Tibial nerve (tissue), 4 donors: ENCODE data around the gene APOB. TPM values are rescaled to one million over a fixed set of nuclear protein-coding genes. Genes with fewer than 3 reads are reported as not detected.

Source experiments
- DNase-seq, 2 donors: peaks; one replicate each; pipeline ENCODE4 v3.0.0-alpha.2; 2019; ENCODE audit warnings: low spot score in 2 of 2
- H3K27ac ChIP-seq, 4 donors: fragments of 200-600 bp; sonication (generic) in 3 of 4; one replicate each; pipeline ENCODE4 v1.5.1; 2017 to 2019; ENCODE audit warnings: mild to moderate bottlenecking in 1 of 4
- H3K27me3 ChIP-seq, 2 donors: fragments of 200-600 bp; sonication (generic) in 1 of 2; one replicate each; pipeline versions ENCODE4 v1.5.1 to v1.6.0; 2017 to 2019
- H3K36me3 ChIP-seq, 3 donors: fragments of 200-600 bp; sonication (generic); one replicate each; pipeline ENCODE4 v1.5.1; 2018 to 2019
- H3K4me1 ChIP-seq, 4 donors: fragments of 200-600 bp; sonication (generic) in 3 of 4; one replicate each; pipeline ENCODE4 v1.5.1; 2017 to 2019
- H3K4me3 ChIP-seq, 4 donors: fragments of 200-600 bp; sonication (generic) in 3 of 4; one replicate each; pipeline ENCODE4 v1.5.1; 2017 to 2019; ENCODE audit warnings: mild to moderate bottlenecking in 1 of 4, moderate library complexity in 1 of 4
- H3K9me3 ChIP-seq, 4 donors: fragments of 200-600 bp; sonication (generic) in 3 of 4; one replicate each; pipeline ENCODE4 v1.5.1; 2017 to 2019
- CTCF ChIP-seq, 5 experiments: fragments of 200-600 bp in 3 of 5; fragments of 450-650 bp in 2 of 5; sonication (generic) in 3 of 5; IDR thresholded peaks; one replicate each; pipeline ENCODE4 v1.5.1; 2016 to 2019; ENCODE audit warnings: antibody characterized with exemption in 5 of 5, mild to moderate bottlenecking in 3 of 5, moderate library complexity in 2 of 5
- EP300 ChIP-seq, 2 donors: sonication (generic); formaldehyde crosslinking; IDR thresholded peaks; one replicate each; pipeline ENCODE4 v1.6.1; 2017; ENCODE audit warnings: antibody characterized with exemption in 2 of 2, mild to moderate bottlenecking in 1 of 2
- POLR2A ChIP-seq, 2 donors: fragments of 450-650 bp; IDR thresholded peaks; one replicate each; pipeline ENCODE4 v1.6.1; 2017; ENCODE audit warnings: antibody characterized with exemption in 2 of 2, mild to moderate bottlenecking in 2 of 2, moderate library complexity in 2 of 2
- WGBS, 2 donors: methylation state at CpG; one replicate each; pipeline ENCODE4 v1.1.5; 2018; 5-methylcytosine and 5-hydroxymethylcytosine counted together
- total RNA-seq, 4 donors: library from RNA; depleted of rRNA; stranded (reverse); fragments of >200 nt; gene quantifications; one replicate each; pipeline ENCODE4 v1.1.0, GENCODE V29; 2016

The APOB gene
- total RNA-seq, 4 donors from 2014 or later, result 2.1 to 4.2 (median 2.9) TPM

GRCh38 chr2:21003572-21004180 lies 40.2 kb downstream of the APOB start:
- Histone ChIP-seq H3K27ac (no peak overlapping the region), H3K27me3 (no peaks in the 10 kb centered on the region), H3K36me3 (no peaks in the 10 kb centered on the region), H3K4me1 (peaks cover 0 to 4% (median 2%) of the 10 kb centered on the region in 4 donors), H3K4me3 (no peak overlapping the region), H3K9me3 (no peaks in the 10 kb centered on the region)
- no peak for TF ChIP-seq EP300 (IDR thresholded peaks at IDR 0.05)
- TF ChIP-seq POLR2A (IDR thresholded peaks at IDR 0.05), result no peak
- no peak for TF ChIP-seq CTCF (IDR thresholded peaks at IDR 0.05)
- WGBS, 2 donors, result 89 to 96% methylated on average over 2 of the region's 2 CpGs
- DNase-seq, result no peak

GRCh38 chr2:21002814-21003192 lies 41.1 kb downstream of the APOB start:
- WGBS, 2 donors, result 88 to 90% methylated on average over 4 of the region's 4 CpGs
- Histone ChIP-seq H3K4me3 (no peak overlapping the region), H3K36me3 (no peaks in the 10 kb centered on the region), H3K27ac (no peak overlapping the region), H3K27me3 (no peaks in the 10 kb centered on the region), H3K9me3 (no peaks in the 10 kb centered on the region), H3K4me1 (peaks cover 0 to 4% (median 2%) of the 10 kb centered on the region in 4 donors)
- DNase-seq, result no peak
- no peak for TF ChIP-seq EP300 (IDR thresholded peaks at IDR 0.05)
- no peak for TF ChIP-seq CTCF (IDR thresholded peaks at IDR 0.05)
- TF ChIP-seq POLR2A (IDR thresholded peaks at IDR 0.05), result no peak

DNA sequence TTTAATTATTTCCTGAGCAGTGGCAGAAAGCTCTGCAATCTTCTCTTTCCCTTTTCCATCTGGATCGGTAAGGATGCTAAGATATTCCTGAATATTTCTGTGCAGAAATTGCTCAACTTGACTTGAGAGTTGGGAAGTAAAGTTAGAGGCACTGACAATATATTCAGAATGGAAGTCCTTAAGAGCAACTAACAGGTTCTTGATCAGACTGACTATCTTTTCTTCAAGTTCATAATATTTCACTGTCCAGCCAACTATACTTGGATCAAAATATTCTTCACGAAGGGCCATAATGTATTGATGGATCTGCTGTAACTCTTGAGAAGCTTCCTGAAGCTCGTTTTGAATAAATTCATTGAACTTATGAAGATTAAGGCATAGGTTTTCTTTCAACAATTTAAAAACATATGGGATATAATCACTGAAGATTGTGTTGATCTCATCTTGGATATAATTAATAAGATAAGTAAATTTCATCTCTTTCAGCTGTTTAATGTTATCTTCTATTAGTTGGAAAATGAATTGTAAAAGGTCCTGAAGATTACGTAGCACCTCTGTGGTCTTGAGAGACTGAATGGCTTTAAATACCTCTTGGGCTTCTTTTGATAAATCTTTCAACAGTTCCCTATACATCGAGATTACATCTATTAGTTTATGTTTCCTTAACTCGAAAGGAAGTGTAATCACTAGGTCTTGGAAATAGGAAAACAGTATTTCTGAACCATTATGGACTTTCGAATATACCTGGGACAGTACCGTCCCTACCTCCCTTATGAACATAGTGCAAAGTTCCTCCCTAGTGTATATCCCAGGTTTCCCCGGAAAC lies 41.7 kb downstream of the APOB start:
- 91% methylated on average over 9 of the region's 9 CpGs for WGBS, 2 donors
- H3K9me3 ChIP-seq, result no peaks in the 10 kb centered on the region
- no peaks in the 10 kb centered on the region for H3K27me3 ChIP-seq
- no peak overlapping the region for H3K4me3 ChIP-seq
- no peak for DNase-seq
- no peaks in the 10 kb centered on the region for H3K36me3 ChIP-seq
- H3K27ac ChIP-seq, result no peak overlapping the region
- TF ChIP-seq POLR2A (IDR thresholded peaks at IDR 0.05), result no peak
- no peak for TF ChIP-seq CTCF (IDR thresholded peaks at IDR 0.05)
- TF ChIP-seq EP300 (IDR thresholded peaks at IDR 0.05), result no peak
- H3K4me1 ChIP-seq, result peaks cover 0 to 4% (median 2%) of the 10 kb centered on the region in 4 donors

GRCh38 chr2:21001225-21001946 lies 42.5 kb downstream of the APOB start:
- Histone ChIP-seq H3K27me3 (no peaks in the 10 kb centered on the region), H3K4me1 (peaks cover 0 to 4% (median 2%) of the 10 kb centered on the region in 4 donors), H3K4me3 (no peak overlapping the region), H3K9me3 (no peaks in the 10 kb centered on the region), H3K36me3 (no peaks in the 10 kb centered on the region), H3K27ac (no peak overlapping the region)
- 61 to 63% methylated on average over 4 of the region's 4 CpGs for WGBS, 2 donors
- no peak for TF ChIP-seq EP300 (IDR thresholded peaks at IDR 0.05)
- TF ChIP-seq CTCF (IDR thresholded peaks at IDR 0.05), result no peak
- TF ChIP-seq POLR2A (IDR thresholded peaks at IDR 0.05), result no peak
- no peak for DNase-seq
